ENCODE data around the gene INTS1.

GRCh38 chr7:1473864-1474512 is 30.2 kb downstream of the INTS1 start:
- TF ChIP-seq EZH2 (IDR thresholded peaks at IDR 0.05) (no peak), POLR2AphosphoS5 (IDR thresholded peaks at IDR 0.05; ENCODE audit: borderline replicate concordance, low read depth, low read length) (no peak)
